Smooth muscle cell (in vitro differentiated cells): ENCODE data around the gene ZSCAN10. TPM values are rescaled to one million over a fixed set of nuclear protein-coding genes. Genes with fewer than 3 reads are reported as not detected.
"Not testable (repeated sequence)": the region's sequence is repeated elsewhere in the genome, so short reads cannot be mapped to it uniquely, and the experiment has no call there.

ENCODE experiments used
- DNase-seq: peaks from one replicate; lab custom pipeline; 2025; ENCODE audit not compliant: unreplicated experiment; lab: John Stamatoyannopoulos, UW
- H2AFZ ChIP-seq: fragments of 200-600 bp; sonication (generic); 2 replicates; pipeline ENCODE4 v1.6.0; 2016; ENCODE audit warnings: antibody characterized with exemption, low read depth, mild to moderate bottlenecking
- H3F3A ChIP-seq: fragments of 200-600 bp; sonication (generic); 2 replicates; pipeline ENCODE4 v1.6.0; 2017; ENCODE audit warnings: antibody characterized with exemption, low read depth
- H3K27ac ChIP-seq: fragments of 200-600 bp; sonication (generic); 2 replicates; pipeline ENCODE4 v1.5.1; 2016; ENCODE audit warnings: low read depth, mild to moderate bottlenecking
- H3K27me3 ChIP-seq: fragments of 200-600 bp; sonication (generic); 2 replicates; pipeline ENCODE4 v1.6.1; 2016; ENCODE audit warnings: low read depth, mild to moderate bottlenecking
- H3K36me3 ChIP-seq: fragments of 200-600 bp; sonication (generic); 2 replicates; pipeline ENCODE4 v1.5.1; 2016; ENCODE audit warnings: low read depth
- H3K4me1 ChIP-seq: fragments of 200-600 bp; sonication (generic); 2 replicates; pipeline ENCODE4 v1.5.1; 2016; ENCODE audit warnings: low read depth
- H3K4me2 ChIP-seq: fragments of 200-600 bp; sonication (generic); 2 replicates; pipeline ENCODE4 v1.6.0; 2016; ENCODE audit warnings: mild to moderate bottlenecking
- H3K4me3 ChIP-seq: fragments of 200-600 bp; sonication (generic); 2 replicates; pipeline ENCODE4 v1.5.1; 2016; ENCODE audit warnings: mild to moderate bottlenecking
- H3K79me2 ChIP-seq: fragments of 200-600 bp; sonication (generic); 2 replicates; pipeline ENCODE4 v1.6.0; 2016; ENCODE audit warnings: low read depth, mild to moderate bottlenecking
- H3K9ac ChIP-seq: fragments of 200-600 bp; sonication (generic); 2 replicates; pipeline ENCODE4 v1.6.0; 2016; ENCODE audit warnings: low read depth
- H3K9me3 ChIP-seq: fragments of 200-600 bp; sonication (generic); replicated peaks from 2 replicates; pipeline ENCODE4 v1.5.1; 2016; ENCODE audit warnings: low read depth
- H4K20me1 ChIP-seq: fragments of 200-600 bp; sonication (generic); 2 replicates; pipeline ENCODE4 v1.6.0; 2016; ENCODE audit warnings: low read depth
- WGBS: methylation state at CpG from one replicate; pipeline ENCODE4 v1.1.7; 2016; ENCODE audit warnings: low lambda C conversion rate; 5-methylcytosine and 5-hydroxymethylcytosine counted together
- polyA plus RNA-seq: library from polyadenylated mRNA; unstranded; fragments of >200 nt; fragmentation: Nextera tagmentation; extraction: Ambion mirVana; gene quantifications from 2 replicates; pipeline ENCODE4 v1.2.1, GENCODE V29; 2016
- total RNA-seq: library from RNA; depleted of rRNA; stranded (reverse); fragments of >200 nt; gene quantifications from 2 replicates; pipeline ENCODE4 v1.2.3, GENCODE V29; 2014
- TF ChIP-seq, protein P1 (sequence below): fragments of 200-600 bp; sonication (generic); IDR thresholded peaks from 2 replicates; pipeline ENCODE4 v1.5.1; 2017; ENCODE audit warnings: borderline replicate concordance, mild to moderate bottlenecking, antibody characterized with exemption; ENCODE audit not compliant: insufficient read depth, poor library complexity, severe bottlenecking

The ZSCAN10 gene
- total and polyA plus RNA-seq, 2 experiments from 2014 or later: not detected

DNA sequence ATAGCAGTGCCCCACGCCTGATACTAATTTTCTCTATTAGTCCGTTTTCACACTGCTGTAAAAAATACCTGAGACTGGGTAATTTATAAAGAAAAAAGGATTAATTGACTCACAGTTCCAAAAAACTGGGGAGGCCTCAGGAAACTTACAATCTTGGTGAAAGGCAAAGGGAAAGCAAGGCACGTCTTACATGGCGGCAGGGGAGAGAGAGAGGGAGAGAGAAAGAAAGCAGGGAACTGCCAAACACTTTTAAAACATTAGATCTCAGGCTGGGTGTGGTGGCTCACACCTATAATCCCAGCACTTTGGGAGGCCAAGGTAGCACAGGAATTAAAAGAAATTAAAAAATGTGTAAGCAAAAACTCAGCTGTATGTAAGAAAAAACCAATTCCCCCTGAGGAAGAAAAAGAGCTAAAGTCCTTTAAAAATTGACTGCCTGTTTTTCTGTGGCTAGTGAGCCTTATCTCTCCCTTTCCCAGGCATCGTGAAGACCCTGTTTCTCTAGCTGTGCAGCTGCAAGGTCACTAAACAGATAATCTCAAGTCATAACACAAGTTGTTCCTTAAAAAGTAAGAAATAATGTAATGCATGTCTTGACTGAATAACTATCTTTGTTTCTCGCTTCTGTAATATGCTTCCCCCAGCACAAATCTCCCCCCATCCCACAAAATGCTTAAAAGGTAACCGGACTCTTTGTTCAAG, 14.0 kb downstream of the ZSCAN10 start:
- Histone ChIP-seq H3K4me1 (no peaks in the 10 kb centered on the region), H3F3A (no peaks in the 10 kb centered on the region), H3K4me3 (no peak overlapping the region), H4K20me1 (no peaks in the 10 kb centered on the region), H3K4me2 (no peak overlapping the region), H2AFZ (no peak overlapping the region), H3K79me2 (no peaks in the 10 kb centered on the region), H3K9me3 (no peaks in the 10 kb centered on the region), H3K9ac (no peak overlapping the region), H3K36me3 (no peaks in the 10 kb centered on the region), H3K27ac (no peak overlapping the region), H3K27me3 (no peaks in the 10 kb centered on the region)
- no peak for DNase-seq
- TF ChIP-seq, protein P1, sequence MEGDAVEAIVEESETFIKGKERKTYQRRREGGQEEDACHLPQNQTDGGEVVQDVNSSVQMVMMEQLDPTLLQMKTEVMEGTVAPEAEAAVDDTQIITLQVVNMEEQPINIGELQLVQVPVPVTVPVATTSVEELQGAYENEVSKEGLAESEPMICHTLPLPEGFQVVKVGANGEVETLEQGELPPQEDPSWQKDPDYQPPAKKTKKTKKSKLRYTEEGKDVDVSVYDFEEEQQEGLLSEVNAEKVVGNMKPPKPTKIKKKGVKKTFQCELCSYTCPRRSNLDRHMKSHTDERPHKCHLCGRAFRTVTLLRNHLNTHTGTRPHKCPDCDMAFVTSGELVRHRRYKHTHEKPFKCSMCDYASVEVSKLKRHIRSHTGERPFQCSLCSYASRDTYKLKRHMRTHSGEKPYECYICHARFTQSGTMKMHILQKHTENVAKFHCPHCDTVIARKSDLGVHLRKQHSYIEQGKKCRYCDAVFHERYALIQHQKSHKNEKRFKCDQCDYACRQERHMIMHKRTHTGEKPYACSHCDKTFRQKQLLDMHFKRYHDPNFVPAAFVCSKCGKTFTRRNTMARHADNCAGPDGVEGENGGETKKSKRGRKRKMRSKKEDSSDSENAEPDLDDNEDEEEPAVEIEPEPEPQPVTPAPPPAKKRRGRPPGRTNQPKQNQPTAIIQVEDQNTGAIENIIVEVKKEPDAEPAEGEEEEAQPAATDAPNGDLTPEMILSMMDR: no peak
- 81% methylated on average over 7 of the region's 7 CpGs for WGBS

- Histone ChIP-seq H3F3A (no peaks in the 10 kb centered on the region), H3K36me3 (no peaks in the 10 kb centered on the region), H3K9ac (no peak overlapping the region), H3K4me2 (no peak overlapping the region), H3K9me3 (no peaks in the 10 kb centered on the region), H3K4me1 (no peaks in the 10 kb centered on the region), H3K79me2 (no peaks in the 10 kb centered on the region), H2AFZ (no peak overlapping the region), H3K27me3 (no peaks in the 10 kb centered on the region), H3K27ac (no peak overlapping the region), H4K20me1 (no peaks in the 10 kb centered on the region), H3K4me3 (no peak overlapping the region)
- TF ChIP-seq, protein P1: no peak
- 100% methylated on average over 1 of the region's 1 CpG for WGBS
- DNase-seq: no peak
These were observed 14.6 kb downstream of the ZSCAN10 start for GRCh38 chr16:3084491-3084890.

DNA sequence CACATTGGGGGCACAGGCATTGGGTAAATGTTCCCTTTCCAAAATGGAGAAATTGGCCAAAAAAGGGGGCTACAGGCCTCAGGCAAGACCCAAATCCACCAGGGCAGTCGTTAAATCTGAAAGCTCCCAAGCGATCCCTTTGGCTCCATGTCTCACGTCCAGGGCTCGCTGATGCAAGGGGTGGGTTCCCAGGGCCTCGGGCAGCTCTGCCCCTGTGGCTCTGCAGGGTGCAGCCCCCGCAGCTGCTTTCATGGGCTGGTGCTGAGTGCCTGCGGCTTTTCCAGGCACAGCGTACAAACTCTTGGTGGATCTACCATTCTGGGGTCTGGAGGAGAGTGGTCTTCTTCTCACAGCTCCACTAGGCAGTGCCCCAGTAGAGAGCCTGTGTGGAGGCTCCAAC, 15.7 kb downstream of the ZSCAN10 start:
- H3K4me2 ChIP-seq, H3F3A ChIP-seq, H3K27me3 ChIP-seq, H3K9ac ChIP-seq, DNase-seq, H4K20me1 ChIP-seq, H3K4me1 ChIP-seq, H2AFZ ChIP-seq, H3K4me3 ChIP-seq, H3K27ac ChIP-seq, H3K9me3 ChIP-seq, H3K36me3 ChIP-seq, H3K79me2 ChIP-seq: not testable (repeated sequence)
- 91% methylated on average over 8 of the region's 8 CpGs for WGBS

DNA sequence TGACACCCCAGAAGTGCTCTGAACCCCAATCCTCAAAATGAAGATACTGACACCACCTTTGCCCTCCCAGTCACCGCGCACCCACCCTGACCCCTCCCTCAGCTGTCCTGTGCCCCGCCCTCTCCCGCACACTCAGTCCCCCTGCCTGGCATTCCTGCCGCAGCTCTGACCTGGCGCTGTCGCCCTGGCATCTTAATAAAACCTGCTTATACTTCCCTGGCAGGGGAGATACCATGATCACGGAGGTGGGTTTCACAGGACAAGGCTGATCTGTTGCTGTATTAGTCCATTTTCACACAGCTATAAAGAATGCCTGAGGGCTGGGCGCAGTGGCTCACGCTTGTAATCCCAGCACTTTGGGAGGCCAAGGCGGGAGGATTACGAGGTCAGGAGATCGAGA, 17.1 kb downstream of the ZSCAN10 start:
- not testable (repeated sequence) for H3K9me3 ChIP-seq, H3K27me3 ChIP-seq, H3K4me1 ChIP-seq, H3K79me2 ChIP-seq, H3K36me3 ChIP-seq, H3K27ac ChIP-seq, H2AFZ ChIP-seq, H3K9ac ChIP-seq, H3K4me2 ChIP-seq, H3F3A ChIP-seq, DNase-seq, H3K4me3 ChIP-seq, H4K20me1 ChIP-seq
- 95% methylated on average over 9 of the region's 13 CpGs for WGBS

DNA sequence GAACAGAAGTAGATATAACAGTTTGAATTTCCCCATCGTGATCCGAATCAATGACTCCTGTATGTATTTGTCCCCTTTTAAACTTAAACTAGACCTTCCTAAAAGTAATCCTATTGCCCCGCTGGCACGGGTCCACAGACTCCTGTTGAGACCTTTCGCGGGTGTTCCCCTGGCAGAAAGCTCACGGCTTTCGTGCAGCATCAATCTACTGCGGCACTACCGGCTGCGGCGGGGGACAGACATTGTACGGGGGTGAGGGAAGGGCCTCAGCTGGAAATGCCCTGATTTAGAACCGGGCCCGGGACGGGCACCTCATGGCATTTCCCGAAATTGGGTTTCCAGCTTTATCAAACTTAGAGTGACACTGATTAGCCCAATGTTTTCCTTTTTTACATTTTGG, 19.1 kb downstream of the ZSCAN10 start:
- no peak for DNase-seq
- H3K9me3 ChIP-seq: no peaks in the 10 kb centered on the region
- TF ChIP-seq, protein P1: no peak
- no peaks in the 10 kb centered on the region for H4K20me1 ChIP-seq
- 93% methylated on average over 17 of the region's 17 CpGs for WGBS
- H3K4me2 ChIP-seq: no peak overlapping the region
- no peaks in the 10 kb centered on the region for H3F3A ChIP-seq
- no peaks in the 10 kb centered on the region for H3K27me3 ChIP-seq
- no peak overlapping the region for H3K9ac ChIP-seq
- H3K4me1 ChIP-seq: no peaks in the 10 kb centered on the region
- no peak overlapping the region for H2AFZ ChIP-seq
- no peak overlapping the region for H3K4me3 ChIP-seq
- H3K79me2 ChIP-seq: no peaks in the 10 kb centered on the region
- no peaks in the 10 kb centered on the region for H3K36me3 ChIP-seq
- no peak overlapping the region for H3K27ac ChIP-seq
